Right lobe of liver (tissue), 4 donors: Measurements from ENCODE around the gene ADAMTS3.

Experiments
- POLR2A ChIP-seq: fragments of 450-650 bp; IDR thresholded peaks from one replicate; pipeline ENCODE4 v1.6.1; 2017; ENCODE audit warnings: antibody characterized with exemption, mild to moderate bottlenecking
- TF ChIP-seq, protein P1 (sequence below), 4 donors: fragments of 200-600 bp in 3 of 4; fragments of 450-650 bp in 1 of 4; IDR thresholded peaks; one replicate each; pipeline versions ENCODE4 v1.5.1 to v1.8.0; 2016 to 2022; ENCODE audit warnings: antibody characterized with exemption in 4 of 4, mild to moderate bottlenecking in 2 of 4
- donor health status: DM: no; HTN: no; CAD: no.
- donor health status: DM: no; HTN: no; CAD: no.
- donor health status: DM: no; HTN: yes; CAD: no.

DNA sequence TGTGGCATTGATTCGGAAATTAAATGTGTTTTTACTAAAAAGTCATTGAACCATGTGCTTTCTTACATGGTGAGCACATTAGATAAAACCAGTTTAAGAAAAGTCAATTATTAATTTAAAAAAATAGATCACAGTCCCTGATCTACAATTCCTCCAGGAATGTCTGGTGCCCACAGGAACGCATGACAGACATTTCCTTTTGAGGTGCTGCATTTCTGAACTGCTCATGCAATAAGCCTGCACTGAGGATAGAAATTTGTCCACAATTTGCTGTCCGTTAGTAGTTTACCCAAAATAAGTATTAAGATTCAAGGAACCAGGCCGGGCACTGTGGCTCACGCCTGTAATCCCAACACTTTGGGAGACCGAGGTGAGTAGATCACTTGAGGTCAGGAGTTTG lies 8.2 kb upstream of the ADAMTS3 start:
- TF ChIP-seq, protein P1, sequence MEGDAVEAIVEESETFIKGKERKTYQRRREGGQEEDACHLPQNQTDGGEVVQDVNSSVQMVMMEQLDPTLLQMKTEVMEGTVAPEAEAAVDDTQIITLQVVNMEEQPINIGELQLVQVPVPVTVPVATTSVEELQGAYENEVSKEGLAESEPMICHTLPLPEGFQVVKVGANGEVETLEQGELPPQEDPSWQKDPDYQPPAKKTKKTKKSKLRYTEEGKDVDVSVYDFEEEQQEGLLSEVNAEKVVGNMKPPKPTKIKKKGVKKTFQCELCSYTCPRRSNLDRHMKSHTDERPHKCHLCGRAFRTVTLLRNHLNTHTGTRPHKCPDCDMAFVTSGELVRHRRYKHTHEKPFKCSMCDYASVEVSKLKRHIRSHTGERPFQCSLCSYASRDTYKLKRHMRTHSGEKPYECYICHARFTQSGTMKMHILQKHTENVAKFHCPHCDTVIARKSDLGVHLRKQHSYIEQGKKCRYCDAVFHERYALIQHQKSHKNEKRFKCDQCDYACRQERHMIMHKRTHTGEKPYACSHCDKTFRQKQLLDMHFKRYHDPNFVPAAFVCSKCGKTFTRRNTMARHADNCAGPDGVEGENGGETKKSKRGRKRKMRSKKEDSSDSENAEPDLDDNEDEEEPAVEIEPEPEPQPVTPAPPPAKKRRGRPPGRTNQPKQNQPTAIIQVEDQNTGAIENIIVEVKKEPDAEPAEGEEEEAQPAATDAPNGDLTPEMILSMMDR (IDR thresholded peaks at IDR 0.05), result no peak
- TF ChIP-seq POLR2A, result no peak
